Measurements from ENCODE around the gene NUP98. TPM values are rescaled to one million over a fixed set of nuclear protein-coding genes. Genes with fewer than 3 reads are reported as not detected.
"Not testable (repeated sequence)": the region's sequence is repeated elsewhere in the genome, so short reads cannot be mapped to it uniquely, and the experiment has no call there.

The NUP98 gene
- polyA plus RNA-seq, 12 donors: 36.0 to 64.0 (median 40.9) TPM; not detected in 1

DNA sequence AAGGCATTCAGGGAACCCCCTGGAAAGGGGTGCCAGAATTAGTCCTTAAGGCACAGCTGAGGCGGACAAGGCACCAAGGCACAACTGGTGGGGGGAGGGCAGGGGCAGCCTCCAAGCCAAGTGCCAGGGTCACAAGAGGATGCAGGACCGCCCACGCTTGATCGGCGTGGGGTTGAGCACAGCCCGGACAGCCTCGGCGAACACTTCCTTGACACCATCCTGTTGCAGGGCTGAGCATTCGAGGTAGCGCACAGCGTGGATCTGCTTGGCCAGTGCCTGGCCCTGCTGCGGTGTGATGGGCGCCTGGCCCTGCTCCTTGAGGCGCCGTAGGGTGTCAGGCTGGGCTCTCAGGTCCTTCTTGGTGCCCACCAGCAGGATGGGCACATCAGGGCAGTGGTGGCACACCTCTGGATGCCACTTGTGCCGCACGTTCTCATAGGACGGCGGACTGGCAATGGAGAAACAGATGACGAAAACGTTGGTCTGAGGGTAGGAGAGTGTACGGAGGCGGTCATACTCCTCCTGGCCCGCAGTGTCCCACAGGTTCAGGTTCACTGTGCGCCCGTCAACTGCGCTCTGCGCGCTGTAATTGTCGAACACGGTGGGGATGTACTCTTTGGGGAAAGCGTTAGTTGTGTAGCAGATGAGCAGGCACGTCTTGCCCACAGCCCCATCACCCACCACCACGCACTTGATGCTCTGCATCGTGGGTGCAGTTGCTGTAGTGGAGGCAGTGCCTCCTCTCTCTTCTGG lies 30.3 kb upstream of the NUP98 start:
- DNase-seq: no peak

DNA sequence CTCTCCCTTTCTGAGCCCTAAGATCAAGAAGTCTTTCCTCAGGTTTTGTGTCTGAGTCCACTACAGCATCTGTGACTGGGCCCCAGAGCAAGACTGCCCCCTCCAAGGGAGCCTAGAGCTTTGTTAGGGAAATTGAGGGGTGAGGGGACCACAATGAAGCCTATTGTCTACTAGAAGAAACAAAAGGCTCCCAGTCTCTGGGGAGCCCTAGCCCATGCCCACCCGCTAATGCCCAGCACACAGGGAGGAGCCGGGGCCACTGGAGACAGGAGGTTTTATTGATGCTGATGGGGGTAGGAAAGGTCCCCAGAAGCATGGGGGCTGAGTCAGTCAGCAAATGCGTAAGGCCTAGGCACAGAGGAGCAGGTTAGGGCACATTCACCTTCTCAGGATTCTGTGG lies 29.4 kb upstream of the NUP98 start:
- no peak for DNase-seq

DNA sequence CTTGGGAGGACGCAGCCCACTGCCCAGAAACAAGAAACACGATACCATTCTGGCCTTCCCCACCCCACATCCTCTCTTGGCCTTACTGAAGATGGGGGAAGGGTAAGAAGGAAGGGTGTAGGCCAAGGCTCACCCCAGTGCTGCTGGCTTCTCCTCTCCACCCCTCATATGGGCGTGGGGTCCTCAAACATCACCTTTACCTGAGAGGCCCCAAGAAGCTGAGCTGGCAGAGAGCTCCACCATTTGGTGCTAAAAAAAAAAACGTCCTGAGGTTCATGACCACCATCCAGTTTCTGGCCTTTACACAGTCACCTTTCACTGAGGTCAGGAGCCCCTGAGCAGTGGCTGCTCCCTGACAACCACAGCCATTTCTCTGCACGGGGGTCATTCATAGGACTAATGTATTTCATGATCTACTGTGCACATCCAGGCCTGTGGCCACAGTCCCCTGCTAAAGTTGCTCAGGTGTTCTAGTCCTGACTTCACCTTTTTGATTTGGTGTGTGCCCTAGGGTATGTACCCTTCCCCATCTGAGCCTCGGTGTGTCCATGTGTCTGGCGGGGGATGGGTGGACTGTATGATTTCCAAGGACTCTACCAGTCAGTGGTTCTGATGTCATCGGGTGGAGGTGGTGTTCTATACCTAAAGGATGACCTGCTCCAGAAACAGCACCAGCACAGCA lies 28.3 kb upstream of the NUP98 start:
- DNase-seq: no peak

GRCh38 chr11:3824714-3825472 lies 27.5 kb upstream of the NUP98 start:
- DNase-seq: no peak

DNA sequence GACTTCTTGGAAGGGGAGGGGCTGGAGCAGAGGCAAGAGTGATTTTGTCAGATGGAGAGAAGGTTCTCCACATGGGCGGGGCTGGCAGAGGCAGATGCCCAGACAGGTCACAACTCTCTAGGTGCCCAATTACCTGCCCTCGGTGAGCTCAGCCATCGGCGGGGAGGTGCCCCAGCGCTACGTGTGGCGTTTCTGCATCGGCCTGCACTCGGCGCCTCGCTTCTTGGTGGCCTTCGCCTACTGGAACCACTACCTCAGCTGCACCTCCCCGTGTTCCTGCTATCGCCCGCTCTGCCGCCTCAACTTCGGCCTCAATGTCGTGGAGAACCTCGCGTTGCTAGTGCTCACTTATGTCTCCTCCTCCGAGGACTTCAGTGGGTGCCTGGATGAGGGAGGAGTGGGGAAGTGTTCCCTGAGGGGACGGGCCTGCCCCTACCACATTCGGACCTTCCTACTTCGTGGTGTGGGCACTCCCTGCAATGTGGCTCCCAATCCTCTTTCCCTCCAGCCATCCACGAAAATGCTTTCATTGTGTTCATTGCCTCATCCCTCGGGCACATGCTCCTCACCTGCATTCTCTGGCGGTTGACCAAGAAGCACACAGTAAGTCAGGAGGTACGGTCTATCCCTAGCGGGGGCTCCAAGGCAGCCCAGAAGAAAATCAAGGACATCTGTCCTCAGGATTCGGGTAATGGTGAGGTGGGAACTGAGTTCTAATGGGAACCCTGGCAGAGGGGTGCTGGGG lies 26.6 kb upstream of the NUP98 start:
- DNase-seq: no peak

DNA sequence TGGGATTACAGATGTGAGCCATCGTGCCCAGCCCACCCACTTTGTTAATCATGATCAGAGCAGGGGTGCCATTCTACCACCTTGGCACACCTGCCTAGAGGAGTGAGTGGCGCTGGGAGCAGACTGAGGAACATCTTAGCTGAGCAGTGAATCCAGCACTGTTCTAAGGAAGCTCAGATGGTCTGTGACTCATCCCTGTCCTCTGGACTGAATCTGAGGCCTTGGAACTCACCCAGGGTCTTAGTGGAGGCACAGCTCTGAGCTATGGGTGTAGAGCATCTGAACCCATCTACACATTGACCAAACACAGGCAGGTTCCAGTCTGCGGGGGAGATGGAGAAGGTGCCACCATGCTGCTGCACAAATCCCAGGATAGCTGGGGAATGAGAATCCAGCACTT lies 25.9 kb upstream of the NUP98 start:
- no peak for DNase-seq

GRCh38 chr11:3822312-3822711 lies 25.0 kb upstream of the NUP98 start:
- DNase-seq: no peak

- DNase-seq: no peak
These were observed 23.6 kb upstream of the NUP98 start for GRCh38 chr11:3820971-3821370.

DNA sequence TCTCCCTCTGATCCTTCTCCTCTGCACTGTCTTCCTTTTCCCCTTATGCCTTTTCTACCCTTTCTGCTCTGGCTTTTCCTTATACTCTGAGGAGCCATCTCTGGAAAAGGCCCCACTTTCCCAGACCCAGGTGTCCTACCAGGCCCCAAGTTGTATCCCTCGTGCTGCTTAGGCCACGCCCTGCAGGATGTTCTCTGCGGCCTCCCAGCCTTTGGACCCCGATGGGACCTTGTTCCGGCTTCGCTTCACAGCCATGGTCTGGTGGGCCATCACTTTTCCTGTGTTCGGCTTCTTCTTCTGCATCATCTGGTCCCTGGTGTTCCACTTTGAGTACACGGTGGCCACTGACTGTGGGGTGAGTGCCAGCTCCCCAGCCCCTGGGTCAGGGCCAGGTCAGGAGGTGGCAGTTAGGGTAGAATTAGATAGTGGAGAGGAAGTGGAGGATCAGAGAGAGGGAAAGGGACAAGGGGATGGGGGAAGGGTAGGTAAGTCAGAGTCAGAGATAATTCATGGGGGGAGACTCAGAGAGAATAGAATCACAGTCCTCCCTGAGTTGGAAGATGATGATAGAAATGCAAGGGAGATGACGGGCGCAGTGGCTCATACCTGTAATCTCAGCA lies 19.9 kb upstream of the NUP98 start:
- DNase-seq: no peak

- DNase-seq: no peak
These were observed 19.3 kb upstream of the NUP98 start for GRCh38 chr11:3816673-3817072.

- DNase-seq: no peak
These were observed 18.5 kb upstream of the NUP98 start for GRCh38 chr11:3815845-3816244.

GRCh38 chr11:3814832-3815231 lies 17.5 kb upstream of the NUP98 start:
- DNase-seq: not testable (repeated sequence)

DNA sequence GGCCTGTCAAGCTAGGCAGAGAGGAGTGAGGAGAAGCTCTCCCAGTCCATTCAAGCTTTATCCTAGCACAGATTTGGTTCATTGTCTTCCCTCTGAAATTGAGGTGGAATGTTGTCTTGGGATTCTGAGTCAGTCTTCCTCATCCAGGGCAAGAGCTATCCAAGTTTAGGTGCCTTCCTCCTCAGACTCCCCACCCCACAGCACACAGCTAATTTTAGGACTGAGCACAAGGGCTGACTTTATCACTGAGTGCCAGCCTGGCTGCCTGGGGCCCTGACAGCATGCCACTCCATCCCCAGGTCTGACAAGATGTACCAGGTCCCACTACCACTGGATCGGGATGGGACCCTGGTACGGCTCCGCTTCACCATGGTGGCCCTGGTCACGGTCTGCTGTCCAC lies 13.6 kb upstream of the NUP98 start:
- no peak for DNase-seq

- no peak for DNase-seq
These were observed 13.1 kb upstream of the NUP98 start for GRCh38 chr11:3810446-3810845.

DNA sequence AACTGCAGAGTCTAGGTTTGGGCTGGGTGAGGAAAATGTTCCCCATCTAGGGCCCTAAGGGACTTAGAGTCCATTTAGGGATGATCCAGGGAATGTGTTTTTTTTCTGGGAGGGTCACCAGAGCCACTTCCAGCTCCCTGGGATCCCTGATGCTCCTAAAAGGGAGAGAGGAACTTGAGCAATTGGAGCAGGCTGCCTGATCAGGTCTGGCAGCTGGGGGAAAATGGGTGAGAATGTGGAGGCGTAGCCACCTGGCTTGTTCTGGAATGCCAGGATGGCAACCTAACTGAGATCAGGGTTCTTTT lies 12.2 kb upstream of the NUP98 start:
- no peak for DNase-seq

DNA sequence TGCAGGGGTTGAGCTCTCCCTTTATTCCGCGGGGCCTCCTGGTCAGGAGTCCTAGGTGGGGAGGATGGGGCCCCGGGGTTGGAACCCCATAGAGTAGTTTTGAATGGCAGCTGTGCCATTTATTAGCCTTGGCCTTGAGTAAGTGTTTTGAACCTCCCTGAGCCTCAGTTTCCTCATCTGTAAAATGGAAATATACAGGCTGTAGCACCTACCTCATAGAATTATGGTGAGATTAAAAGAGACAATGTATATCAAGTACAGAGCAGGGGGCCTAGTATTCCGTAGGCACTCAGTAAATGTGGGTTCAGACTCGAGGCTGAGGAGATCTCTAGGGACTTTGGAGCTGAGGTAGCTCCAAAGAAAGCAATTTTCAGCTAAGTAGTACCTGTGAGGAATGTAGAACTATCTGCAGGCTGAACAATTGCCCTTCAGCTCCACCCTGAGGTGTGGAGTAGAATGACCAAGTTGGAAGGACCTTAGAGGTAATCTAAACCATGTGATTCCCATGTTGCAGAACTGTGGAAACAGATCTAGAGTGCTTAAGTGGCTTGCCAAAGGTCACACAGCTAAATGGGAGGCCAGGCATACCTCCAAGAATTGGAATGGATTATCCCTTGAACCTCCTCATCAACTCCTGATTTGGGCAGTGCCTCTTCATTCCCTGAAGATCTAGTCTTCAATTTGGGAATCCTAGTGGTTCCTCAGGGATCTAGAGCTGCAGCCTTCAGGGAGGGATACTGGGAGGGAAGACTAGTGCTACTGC lies 11.7 kb upstream of the NUP98 start:
- no peak for DNase-seq

DNA sequence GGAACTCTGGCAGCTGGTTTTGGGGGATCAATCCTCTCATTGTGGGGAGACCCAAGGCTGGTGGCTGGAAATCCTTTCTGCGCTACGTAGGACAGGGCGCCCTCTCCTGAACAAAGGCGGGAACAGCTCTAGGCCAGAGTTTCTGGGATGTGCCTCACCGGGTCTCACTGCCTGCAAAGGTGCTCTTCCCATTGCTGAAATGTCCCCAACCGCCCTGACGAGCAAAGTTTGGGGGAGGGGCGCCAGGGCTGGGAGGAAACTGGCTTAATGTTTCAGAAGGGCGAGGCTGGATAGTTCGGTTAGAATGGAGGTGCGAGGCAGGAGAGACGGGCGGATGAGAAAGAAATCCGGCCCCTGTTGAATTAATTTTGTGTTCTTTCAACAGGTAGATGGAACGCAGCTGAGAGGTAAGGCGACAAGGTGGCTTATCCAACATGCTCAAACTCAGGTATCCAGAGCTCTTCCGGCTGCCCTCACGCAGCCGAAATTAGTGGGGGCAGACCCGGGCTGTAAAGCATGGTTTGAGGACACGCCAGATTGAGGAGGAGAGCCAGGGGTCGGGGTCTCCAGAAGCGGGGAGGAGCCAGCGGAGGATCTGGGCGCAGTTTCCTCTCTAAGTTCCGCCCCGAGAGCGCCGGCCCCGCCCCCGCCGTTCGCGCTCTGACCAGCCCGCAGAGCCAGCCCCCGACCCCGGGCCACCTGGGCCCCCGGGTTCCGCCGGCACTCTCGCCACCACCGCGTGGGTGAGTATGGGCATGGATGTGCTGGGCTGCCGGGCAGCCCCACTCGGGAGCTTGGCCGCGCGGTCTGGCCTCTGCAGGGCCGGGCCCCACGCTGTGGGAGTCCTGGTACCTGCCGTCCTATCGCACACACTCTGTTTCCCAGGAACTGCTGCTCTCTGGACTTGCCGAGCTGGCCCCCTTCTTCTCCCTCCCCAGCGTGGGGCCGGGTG lies 10.8 kb upstream of the NUP98 start, which contains the start of gene PGAP2:
Gene PGAP2 (plus strand): TSS at position 652 of the 952 bp plus-strand sequence. CDS start 2,700 bp downstream, outside the sequence.
- peak; percentile 53 for DNase-seq

- no peak for DNase-seq
These were observed 6.6 kb upstream of the NUP98 start for GRCh38 chr11:3803726-3804495.
